GM18951 (cell line): Measurements from ENCODE around the gene FAM110A.
"Not testable (repeated sequence)": the region's sequence is repeated elsewhere in the genome, so short reads cannot be mapped to it uniquely, and the experiment has no call there.

Experiments
- POLR2A ChIP-seq: IDR thresholded peaks from 4 replicates; pipeline ENCODE4 v1.6.1; 2011; ENCODE audit warnings: mild to moderate bottlenecking; ENCODE audit not compliant: insufficient read length, insufficient read depth; ENCODE audit errors: extremely low read depth
- in situ Hi-C: fragments of 300-500 bp; cut with MboI; formaldehyde crosslinking; loops from one replicate; pipeline ENCODE4 v1.12.0; 2022; ENCODE audit warnings: low sequenced_read_pairs, mixed read lengths, inconsistent platforms; ENCODE audit not compliant: unreplicated experiment

Gene FAM110A

GRCh38 chr20:891058-891705 is 57.7 kb downstream of the FAM110A start:
- TF ChIP-seq POLR2A: no peak
- in situ Hi-C loops: no loop called here

DNA sequence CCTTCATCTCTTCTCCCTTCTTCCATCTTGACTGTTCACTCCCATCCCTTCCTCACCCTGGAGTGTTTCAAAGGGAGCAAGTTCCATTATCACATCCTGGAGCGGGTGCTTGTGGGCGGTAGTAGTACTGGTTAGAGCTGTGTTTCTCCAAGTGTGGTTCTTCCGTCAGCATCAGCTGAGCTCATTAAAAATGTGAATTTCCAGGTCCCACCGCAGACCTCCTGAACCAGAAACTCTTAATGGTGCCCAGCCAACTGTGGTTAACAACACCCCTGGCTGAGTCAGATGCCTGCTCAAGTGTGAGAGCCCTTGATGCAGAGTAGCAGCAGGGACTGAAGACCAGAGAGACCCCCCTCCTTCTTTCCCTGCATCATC is 58.2 kb downstream of the FAM110A start:
- in situ Hi-C loops: no loop called here
- no peak for TF ChIP-seq POLR2A

DNA sequence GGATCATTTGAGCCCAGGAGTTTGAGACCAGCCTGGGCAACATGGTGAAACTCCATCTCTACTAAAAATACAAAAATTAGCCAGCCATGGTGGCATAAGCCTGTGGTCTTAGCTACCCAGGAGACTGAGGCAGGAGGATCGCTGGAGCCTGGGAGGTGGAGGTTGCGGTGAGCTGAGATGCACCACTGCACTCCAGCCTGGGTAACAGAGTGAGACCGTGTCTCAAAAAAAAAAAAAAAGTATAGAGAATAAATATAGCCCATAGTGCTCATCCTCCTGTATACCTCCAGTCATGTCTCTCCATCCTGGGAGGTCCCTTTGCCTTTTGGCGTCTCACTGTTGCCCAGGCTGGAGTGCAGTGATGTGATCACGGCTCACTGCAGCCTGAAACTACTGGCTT is 58.9 kb downstream of the FAM110A start:
- in situ Hi-C loops: not testable (repeated sequence)
